Astrocyte of the cerebellum (primary cell): ENCODE results near the gene PRKCB.

Experiments used
- DNase-seq: peaks from one replicate; pipeline ENCODE4 v3.0.0-alpha.2; 2011; ENCODE audit warnings: low read depth
- H3K4me3 ChIP-seq: 2 replicates; pipeline ENCODE4 v1.5.1; 2011; ENCODE audit warnings: mild to moderate bottlenecking, low read depth, low read length, moderate library complexity
- CTCF ChIP-seq: IDR thresholded peaks from 2 replicates; pipeline ENCODE4 v1.5.1; 2012; ENCODE audit warnings: low read length, low read depth, moderate library complexity, mild to moderate bottlenecking; ENCODE audit errors: missing control alignments
- in situ Hi-C: cut with HindIII; loops from 2 replicates; pipeline ENCODE4 v1.10.0; 2017; ENCODE audit warnings: low sequenced_read_pairs

Gene PRKCB

GRCh38 chr16:23833960-23834685, 1.7 kb upstream of the PRKCB start:
- TF ChIP-seq CTCF, result no peak
- no peak overlapping the region for H3K4me3 ChIP-seq
- DNase-seq, result no peak
- in situ Hi-C loops, result no loop called here

GRCh38 chr16:23836078-23836403, 258 bp downstream of the PRKCB start:
- H3K4me3 ChIP-seq, result no peak overlapping the region
- DNase-seq, result no peak
- in situ Hi-C loops, result no loop called here
- no peak for TF ChIP-seq CTCF

- no peak for TF ChIP-seq CTCF
- in situ Hi-C loops, result no loop called here
- no peak for DNase-seq
- no peak overlapping the region for H3K4me3 ChIP-seq
Observed at GRCh38 chr16:23836404-23837311, 875 bp downstream of the PRKCB start.

- no peak overlapping the region for H3K4me3 ChIP-seq
- in situ Hi-C loops, result no loop called here
- no peak for TF ChIP-seq CTCF
- DNase-seq, result no peak
Observed at GRCh38 chr16:23837553-23838308, 1.9 kb downstream of the PRKCB start.

- DNase-seq, result no peak
- in situ Hi-C loops, result no loop called here
- H3K4me3 ChIP-seq, result no peak overlapping the region
- TF ChIP-seq CTCF, result no peak
Observed at GRCh38 chr16:23838485-23839142, 2.8 kb downstream of the PRKCB start.

- H3K4me3 ChIP-seq, result no peak overlapping the region
- TF ChIP-seq CTCF, result no peak
- no peak for DNase-seq
- in situ Hi-C loops, result no loop called here
Observed at GRCh38 chr16:23840310-23840709, 4.5 kb downstream of the PRKCB start.
